Caco-2 (cell line): ENCODE data around the gene UBE2R2. TPM values are rescaled to one million over a fixed set of nuclear protein-coding genes. Genes with fewer than 3 reads are reported as not detected.
"Not testable (repeated sequence)": the region's sequence is repeated elsewhere in the genome, so short reads cannot be mapped to it uniquely, and the experiment has no call there.

ENCODE experiments used
- BruUV-seq: library from RNA; stranded (reverse); fragments of 400-500 nt; replicated peaks from 2 replicates; lab custom pipeline; 2021; lab: Mats Ljungman, UMichigan
- CTCF ChIA-PET: fragments of 300-600 bp; sonication (Branson Sonifier 250); formaldehyde crosslinking; loops from one replicate; lab custom pipeline; 2022; ENCODE audit warnings: antibody characterized with exemption; lab: Charles Lee
- POLR2A ChIA-PET: fragments of 300-600 bp; sonication (Branson Sonifier 250); formaldehyde crosslinking; loops from one replicate; lab custom pipeline; 2022; ENCODE audit warnings: antibody characterized with exemption; lab: Charles Lee
- DNase-seq, 2 experiments: peaks; one replicate each; pipeline versions ENCODE4 v3.0.0 to v3.0.0-alpha.2; 2020 to 2022
- H3K27me3 ChIP-seq: replicated peaks from 2 replicates; pipeline ENCODE4 v1.6.0; 2011; ENCODE audit warnings: low read length; ENCODE audit not compliant: control insufficient read depth, insufficient read depth
- H3K36me3 ChIP-seq: 2 replicates; pipeline ENCODE4 v1.5.1; 2011; ENCODE audit warnings: low read length; ENCODE audit not compliant: control insufficient read depth, insufficient read depth
- H3K4me1 ChIP-seq: fragments of 250-450 bp; sonication (Bioruptor Pico); 2 replicates; pipeline ENCODE4 v1.5.1; 2020; ENCODE audit warnings: mild to moderate bottlenecking
- H3K4me3 ChIP-seq: 2 replicates; pipeline ENCODE4 v1.5.1; 2011; ENCODE audit warnings: low read depth, mild to moderate bottlenecking, control low read depth, low read length
- H3K9me3 ChIP-seq: fragments of 250-450 bp; sonication (Bioruptor Pico); 2 replicates; pipeline ENCODE4 v1.5.1; 2020; ENCODE audit warnings: mild to moderate bottlenecking, moderate library complexity
- H3K27ac Mint-ChIP-seq: one replicate; pipeline ENCODE4 v1.8.0; 2022; ENCODE audit warnings: mixed read lengths; ENCODE audit not compliant: unreplicated experiment
- H3K27me3 Mint-ChIP-seq: one replicate; pipeline ENCODE4 v1.8.0; 2022; ENCODE audit warnings: mixed read lengths; ENCODE audit not compliant: insufficient read depth, unreplicated experiment
- H3K36me3 Mint-ChIP-seq: one replicate; pipeline ENCODE4 v1.8.0; 2022; ENCODE audit warnings: mild to moderate bottlenecking, mixed read lengths; ENCODE audit not compliant: insufficient read depth, unreplicated experiment
- H3K4me1 Mint-ChIP-seq: one replicate; pipeline ENCODE4 v1.8.0; 2022; ENCODE audit warnings: low read depth, mixed read lengths; ENCODE audit not compliant: unreplicated experiment
- H3K4me3 Mint-ChIP-seq: one replicate; pipeline ENCODE4 v1.8.0; 2022; ENCODE audit warnings: mild to moderate bottlenecking, moderate library complexity, mixed read lengths; ENCODE audit not compliant: unreplicated experiment
- H3K9me3 Mint-ChIP-seq: one replicate; pipeline ENCODE4 v1.8.0; 2022; ENCODE audit warnings: mixed read lengths; ENCODE audit not compliant: unreplicated experiment
- intact Hi-C: fragments of 100-400 bp; cut with micrococcal nuclease; formaldehyde crosslinking; loops from one replicate; pipeline ENCODE4 v1.10.0; 2022; ENCODE audit not compliant: unreplicated experiment
- total RNA-seq: library from RNA; stranded (reverse); gene quantifications from 2 replicates; pipeline ENCODE4 v1.2.3, GENCODE V29; 2022
- TF ChIP-seq, protein P1 (sequence below), 2 experiments: fragments of 200-600 bp in 1 of 2; IDR thresholded peaks; 1 replicate in 1 of 2; 2 replicates in 1 of 2; pipeline versions ENCODE4 v1.5.1 to v1.8.0; 2011 to 2022; ENCODE audit warnings: antibody characterized with exemption in 1 of 2, control low read depth in 1 of 2, inconsistent platforms in 1 of 2, low read depth in 1 of 2, low read length in 1 of 2, mild to moderate bottlenecking in 1 of 2, moderate library complexity in 1 of 2; ENCODE audit not compliant: insufficient read depth in 1 of 2, severe bottlenecking in 1 of 2, unreplicated experiment in 1 of 2

The UBE2R2 gene
- total RNA-seq, 1 experiment from 2014 or later: 52.3 TPM

DNA sequence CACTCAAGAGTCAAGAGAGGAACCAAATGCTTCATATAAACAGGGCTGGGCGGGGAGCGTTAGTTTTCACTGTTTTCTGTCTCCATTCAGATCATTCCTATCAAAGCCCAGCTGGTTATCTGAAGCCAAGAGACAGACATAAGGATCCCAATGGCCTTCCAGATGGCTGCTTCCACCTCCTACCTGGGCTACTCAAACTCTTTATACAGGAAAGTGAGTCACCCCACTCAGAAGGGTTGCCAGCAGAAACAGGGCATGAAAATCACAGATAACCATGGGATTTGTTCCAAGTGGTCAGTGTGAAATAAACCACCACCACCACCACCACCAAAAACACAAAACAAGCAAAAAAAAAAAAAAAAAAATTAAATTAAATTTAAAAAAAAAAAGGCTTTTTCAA, 16.1 kb upstream of the UBE2R2 start:
- H3K36me3 ChIP-seq: peaks cover 1% of the 10 kb centered on the region; the same call in 1 of the 2 replicates
- TF ChIP-seq, protein P1, sequence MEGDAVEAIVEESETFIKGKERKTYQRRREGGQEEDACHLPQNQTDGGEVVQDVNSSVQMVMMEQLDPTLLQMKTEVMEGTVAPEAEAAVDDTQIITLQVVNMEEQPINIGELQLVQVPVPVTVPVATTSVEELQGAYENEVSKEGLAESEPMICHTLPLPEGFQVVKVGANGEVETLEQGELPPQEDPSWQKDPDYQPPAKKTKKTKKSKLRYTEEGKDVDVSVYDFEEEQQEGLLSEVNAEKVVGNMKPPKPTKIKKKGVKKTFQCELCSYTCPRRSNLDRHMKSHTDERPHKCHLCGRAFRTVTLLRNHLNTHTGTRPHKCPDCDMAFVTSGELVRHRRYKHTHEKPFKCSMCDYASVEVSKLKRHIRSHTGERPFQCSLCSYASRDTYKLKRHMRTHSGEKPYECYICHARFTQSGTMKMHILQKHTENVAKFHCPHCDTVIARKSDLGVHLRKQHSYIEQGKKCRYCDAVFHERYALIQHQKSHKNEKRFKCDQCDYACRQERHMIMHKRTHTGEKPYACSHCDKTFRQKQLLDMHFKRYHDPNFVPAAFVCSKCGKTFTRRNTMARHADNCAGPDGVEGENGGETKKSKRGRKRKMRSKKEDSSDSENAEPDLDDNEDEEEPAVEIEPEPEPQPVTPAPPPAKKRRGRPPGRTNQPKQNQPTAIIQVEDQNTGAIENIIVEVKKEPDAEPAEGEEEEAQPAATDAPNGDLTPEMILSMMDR (IDR thresholded peaks at IDR 0.05; ENCODE audit: insufficient read depth in 1 of 2, low read depth in 1 of 2, low read length in 1 of 2, severe bottlenecking in 1 of 2, unreplicated experiment in 1 of 2): no peak
- no peaks in the 10 kb centered on the region for H3K4me1 ChIP-seq
- no peak overlapping the region for H3K4me3 ChIP-seq
- BruUV-seq: no TSS peak
- Mint-ChIP-seq H3K27me3 (no peaks in the 10 kb centered on the region), H3K9me3 (no peaks in the 10 kb centered on the region), H3K36me3 (peaks cover 22% of the 10 kb centered on the region), H3K27ac (no peak overlapping the region), H3K4me3 (no peak overlapping the region), H3K4me1 (peaks cover under 1% of the 10 kb centered on the region)
- no peaks in the 10 kb centered on the region for H3K27me3 ChIP-seq
- POLR2A ChIA-PET: no interaction called here
- intact Hi-C loops: no loop called here
- H3K9me3 ChIP-seq: no peaks in the 10 kb centered on the region
- CTCF ChIA-PET: interaction anchor here (1.1 kb wide), 1 partner anchor 177 kb away, joined by 3 read pairs; no protein-coding TSS in a partner anchor
- no peak for DNase-seq

DNA sequence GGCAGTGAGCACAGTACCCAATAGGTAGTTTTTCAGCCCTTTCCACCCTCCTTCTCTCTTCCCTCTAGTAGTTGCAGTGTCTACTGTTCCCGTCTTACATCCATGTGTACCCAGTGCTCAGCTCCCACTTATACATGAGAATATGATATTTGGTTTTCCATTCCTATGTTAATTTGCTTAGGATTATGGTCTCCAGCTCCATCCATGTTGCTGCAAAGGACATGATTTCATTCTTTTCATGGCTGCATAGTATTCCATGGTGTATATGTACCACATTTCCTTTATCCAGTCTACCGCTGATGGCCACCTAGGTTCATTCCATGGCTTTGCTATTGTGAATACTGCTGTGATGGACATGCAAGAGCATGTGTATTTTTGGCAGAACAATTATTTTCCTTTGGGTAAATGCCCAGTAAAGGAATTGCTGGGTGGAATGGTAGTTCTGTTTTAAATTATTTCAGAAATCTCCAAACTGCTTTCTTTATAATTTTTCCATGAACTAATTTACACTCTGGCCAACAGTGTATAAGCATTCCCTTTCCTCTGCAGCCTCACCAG, 14.9 kb upstream of the UBE2R2 start:
- BruUV-seq, H3K27me3 Mint-ChIP-seq, DNase-seq, H3K4me3 ChIP-seq, CTCF ChIA-PET, POLR2A ChIA-PET, H3K4me1 Mint-ChIP-seq, H3K27ac Mint-ChIP-seq, H3K9me3 ChIP-seq, intact Hi-C loops, H3K4me1 ChIP-seq, H3K27me3 ChIP-seq, H3K36me3 ChIP-seq, H3K4me3 Mint-ChIP-seq, H3K9me3 Mint-ChIP-seq: not testable (repeated sequence)
- peaks cover 16% of the 10 kb centered on the region for H3K36me3 Mint-ChIP-seq

GRCh38 chr9:33804196-33804595, 12.8 kb upstream of the UBE2R2 start:
- H3K4me3 Mint-ChIP-seq, H3K36me3 ChIP-seq, H3K4me1 Mint-ChIP-seq, H3K27me3 ChIP-seq, POLR2A ChIA-PET, H3K27me3 Mint-ChIP-seq, H3K9me3 Mint-ChIP-seq, H3K27ac Mint-ChIP-seq, H3K4me3 ChIP-seq, intact Hi-C loops, H3K9me3 ChIP-seq, H3K4me1 ChIP-seq, DNase-seq, BruUV-seq, H3K36me3 Mint-ChIP-seq: not testable (repeated sequence)
- CTCF ChIA-PET: interaction anchor here (0.7 kb wide), 1 partner anchor 174 kb away, joined by 3 read pairs; no protein-coding TSS in a partner anchor

- H3K9me3 Mint-ChIP-seq, H3K36me3 Mint-ChIP-seq, H3K4me3 Mint-ChIP-seq, H3K9me3 ChIP-seq, intact Hi-C loops, BruUV-seq, H3K36me3 ChIP-seq, H3K4me1 ChIP-seq, DNase-seq, CTCF ChIA-PET, H3K27me3 ChIP-seq, H3K27me3 Mint-ChIP-seq, H3K4me3 ChIP-seq, POLR2A ChIA-PET, H3K27ac Mint-ChIP-seq: not testable (repeated sequence)
- peaks cover 11% of the 10 kb centered on the region for H3K4me1 Mint-ChIP-seq
Measured at GRCh38 chr9:33807156-33807555, 9.8 kb upstream of the UBE2R2 start.

DNA sequence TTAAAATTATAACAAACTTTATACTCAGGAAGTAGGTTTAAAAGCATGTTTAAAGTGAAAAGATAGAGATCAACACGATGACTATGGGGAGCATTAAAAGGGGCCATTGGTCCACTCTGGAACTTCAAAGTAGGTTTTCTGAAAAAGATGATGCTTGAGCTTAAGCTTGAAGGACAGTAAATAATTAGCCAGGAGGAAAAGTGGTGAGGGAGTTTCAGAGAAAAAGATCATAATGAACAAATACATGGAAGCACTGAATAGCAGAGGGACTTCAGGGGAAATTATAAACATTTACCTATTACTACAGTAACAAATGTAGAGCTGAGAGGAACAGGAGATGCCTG, 8.0 kb upstream of the UBE2R2 start:
- H3K36me3 ChIP-seq, H3K9me3 ChIP-seq, H3K4me3 Mint-ChIP-seq, BruUV-seq, CTCF ChIA-PET, H3K4me1 ChIP-seq, H3K9me3 Mint-ChIP-seq, H3K27me3 Mint-ChIP-seq, H3K36me3 Mint-ChIP-seq, intact Hi-C loops, DNase-seq, POLR2A ChIA-PET, H3K4me3 ChIP-seq, H3K27me3 ChIP-seq: not testable (repeated sequence)
- peak overlapping the region; percentile 17 for H3K27ac Mint-ChIP-seq
- peaks cover 11% of the 10 kb centered on the region for H3K4me1 Mint-ChIP-seq
